Measurements from ENCODE around the gene GLMN.
A peak's percentile ranks its signal among the peaks of the same experiment; 100 is the strongest.

Gene GLMN

GRCh38 chr1:92329347-92330129 lies 30.8 kb upstream of the GLMN start:
- in situ Hi-C loops (cut with HindIII; ENCODE audit: low sequenced_read_pairs): no loop called here

DNA sequence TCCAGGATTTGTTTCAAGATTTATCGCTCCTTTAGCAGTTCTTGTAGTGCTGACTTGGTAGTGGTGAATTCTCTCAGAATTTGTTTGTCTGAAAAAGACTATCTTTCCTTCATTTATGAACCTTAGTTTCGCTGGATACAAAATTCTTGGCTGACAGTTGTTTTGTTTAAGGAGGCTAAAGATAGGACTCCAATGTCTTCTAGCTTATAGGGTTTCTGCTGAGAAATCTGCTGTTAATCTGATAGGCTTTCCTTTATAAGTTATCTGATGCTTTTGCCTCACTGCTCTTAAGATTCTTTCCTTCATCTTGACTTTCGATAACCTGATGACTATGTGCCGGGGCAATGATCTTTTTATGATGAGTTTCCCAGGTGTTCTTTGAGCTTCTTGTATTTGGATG lies 29.0 kb upstream of the GLMN start:
- H3K4me3 ChIP-seq (ENCODE audit: low read depth, low read length): no peak overlapping the region
- in situ Hi-C loops (cut with HindIII; ENCODE audit: low sequenced_read_pairs): no loop called here
- no peak for DNase-seq (ENCODE audit: low read depth)
- no peak for TF ChIP-seq CTCF (IDR thresholded peaks at IDR 0.05; ENCODE audit: low read depth, low read length, missing control alignments)

More at GRCh38 chr1:92329347-92330129, 30.8 kb upstream of the GLMN start:
- H3K4me3 ChIP-seq (ENCODE audit: low read depth, low read length): no peak overlapping the region
- TF ChIP-seq CTCF (IDR thresholded peaks at IDR 0.05; ENCODE audit: low read depth, low read length, missing control alignments): no peak
- peak; percentile 39 for DNase-seq (ENCODE audit: low read depth)

GRCh38 chr1:92326681-92327080 lies 27.9 kb upstream of the GLMN start:
- no peak for DNase-seq (ENCODE audit: low read depth)
- in situ Hi-C loops (cut with HindIII; ENCODE audit: low sequenced_read_pairs): no loop called here
- no peak overlapping the region for H3K4me3 ChIP-seq (ENCODE audit: low read depth, low read length)
- no peak for TF ChIP-seq CTCF (IDR thresholded peaks at IDR 0.05; ENCODE audit: low read depth, low read length, missing control alignments)

DNA sequence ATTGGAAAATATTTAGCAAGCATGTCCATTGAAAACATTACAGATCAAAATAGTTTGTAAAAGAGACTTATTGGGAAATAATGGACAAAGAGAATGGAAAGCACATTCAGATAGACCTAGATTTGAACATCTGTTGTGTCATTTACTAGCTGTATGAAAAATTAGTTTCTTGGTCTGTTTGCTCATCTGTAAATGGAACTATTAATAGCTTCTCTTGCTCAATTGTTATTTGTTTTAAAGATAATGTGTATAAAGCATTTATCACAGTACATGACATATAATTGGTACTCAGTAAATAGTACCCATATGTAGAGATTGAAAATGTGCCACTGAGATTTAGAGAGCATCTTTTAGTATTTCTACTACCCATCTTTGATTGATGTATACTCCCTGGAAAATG lies 26.0 kb upstream of the GLMN start:
- TF ChIP-seq CTCF (IDR thresholded peaks at IDR 0.05; ENCODE audit: low read depth, low read length, missing control alignments): no peak
- no peak overlapping the region for H3K4me3 ChIP-seq (ENCODE audit: low read depth, low read length)
- in situ Hi-C loops (cut with HindIII; ENCODE audit: low sequenced_read_pairs): loop anchor here (25.0 kb wide), 1 partner anchor 263 kb away; no protein-coding TSS in a partner anchor
- no peak for DNase-seq (ENCODE audit: low read depth)

DNA sequence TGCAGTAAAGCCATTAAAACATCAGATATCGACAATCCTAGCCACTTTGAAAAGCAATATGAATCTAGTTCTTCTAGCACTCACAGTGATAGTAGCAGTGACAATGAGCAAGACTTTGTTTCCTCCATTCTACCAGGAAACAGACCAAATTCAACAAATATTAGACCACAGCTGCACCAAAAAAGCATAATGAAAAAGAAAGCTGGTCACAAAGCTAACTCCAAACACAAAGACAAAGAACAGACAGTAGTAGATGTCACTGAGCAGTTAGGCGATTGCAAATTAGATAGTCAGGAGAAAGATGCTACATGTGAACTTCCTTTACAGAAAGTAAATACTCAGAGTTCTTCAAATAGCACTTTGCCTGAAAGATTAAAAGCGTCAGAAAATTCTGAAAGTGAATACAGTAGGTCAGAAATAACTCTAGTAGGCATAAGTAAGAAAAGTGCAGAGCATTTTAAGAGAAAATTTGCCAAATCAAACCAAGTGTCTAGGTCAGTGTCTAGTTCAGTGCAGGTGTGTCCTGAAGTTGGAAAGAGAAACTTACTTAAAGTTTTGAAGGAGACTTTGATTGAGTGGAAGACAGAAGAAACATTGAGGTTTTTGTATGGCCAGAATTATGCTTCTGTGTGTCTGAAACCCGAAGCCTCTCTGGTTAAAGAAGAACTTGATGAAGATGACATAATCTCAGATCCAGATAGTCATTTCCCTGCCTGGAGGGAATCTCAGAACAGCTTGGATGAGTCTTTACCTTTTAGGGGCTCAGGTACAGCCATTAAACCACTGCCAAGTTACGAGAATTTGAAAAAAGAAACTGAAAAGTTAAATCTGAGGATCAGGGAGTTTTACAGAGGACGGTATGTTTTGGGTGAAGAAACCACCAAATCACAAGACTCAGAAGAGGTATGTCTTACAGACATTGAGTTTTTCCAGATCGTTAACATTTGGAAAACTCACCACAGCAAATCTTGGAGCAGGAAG lies 25.0 kb upstream of the GLMN start:
- DNase-seq (ENCODE audit: low read depth): no peak
- in situ Hi-C loops (cut with HindIII; ENCODE audit: low sequenced_read_pairs): loop anchor here (25.0 kb wide), 1 partner anchor 264 kb away; no protein-coding TSS in a partner anchor
- TF ChIP-seq CTCF (IDR thresholded peaks at IDR 0.05; ENCODE audit: low read depth, low read length, missing control alignments): no peak
- no peak overlapping the region for H3K4me3 ChIP-seq (ENCODE audit: low read depth, low read length)

GRCh38 chr1:92317836-92318493 lies 19.2 kb upstream of the GLMN start:
- DNase-seq (ENCODE audit: low read depth): no peak
- no peak overlapping the region for H3K4me3 ChIP-seq (ENCODE audit: low read depth, low read length)
- TF ChIP-seq CTCF (IDR thresholded peaks at IDR 0.05; ENCODE audit: low read depth, low read length, missing control alignments): no peak
- in situ Hi-C loops (cut with HindIII; ENCODE audit: low sequenced_read_pairs): loop anchor here (25.0 kb wide), 1 partner anchor 269 kb away; no protein-coding TSS in a partner anchor
